ENCODE measurements around the gene MBD2. TPM values are rescaled to one million over a fixed set of nuclear protein-coding genes. Genes with fewer than 3 reads are reported as not detected.

The MBD2 gene
- total RNA-seq, 4 donors from 2014 or later: 54.2 to 63.5 (median 59.5) TPM

- WGBS, 2 donors: 87 to 96% methylated on average over 4 of the region's 4 CpGs
- H3K4me3 ChIP-seq (ENCODE audit: low read depth, poor library complexity, severe bottlenecking): no peak overlapping the region
- no peak for TF ChIP-seq POLR2A (IDR thresholded peaks at IDR 0.05)
- TF ChIP-seq CTCF (IDR thresholded peaks at IDR 0.05): no peak
- no peak for DNase-seq (ENCODE audit: low spot score in 2 of 2)
- intact Hi-C loops (cut with DNase I; ENCODE audit: low total_unique reads): no loop called here
These were observed 54.8 kb downstream of the MBD2 start for GRCh38 chr18:54169431-54170403.

GRCh38 chr18:54165450-54165849, 59.0 kb downstream of the MBD2 start:
- no peak for TF ChIP-seq POLR2A (IDR thresholded peaks at IDR 0.05)
- no peak for TF ChIP-seq CTCF (IDR thresholded peaks at IDR 0.05)
- 95 to 96% methylated on average over 1 of the region's 1 CpG for whole genome bisulfite sequencing, 2 donors
- DNase-seq (ENCODE audit: low spot score in 2 of 2): no peak
- H3K4me3 ChIP-seq (ENCODE audit: low read depth, poor library complexity, severe bottlenecking): no peak overlapping the region
- intact Hi-C loops (cut with DNase I; ENCODE audit: low total_unique reads): no loop called here

GRCh38 chr18:54163453-54163852, 61.0 kb downstream of the MBD2 start:
- intact Hi-C loops (cut with DNase I; ENCODE audit: low total_unique reads): no loop called here
- 85 to 88% methylated on average over 1 of the region's 1 CpG for WGBS, 2 donors
- no peak overlapping the region for H3K4me3 ChIP-seq (ENCODE audit: low read depth, poor library complexity, severe bottlenecking)
- TF ChIP-seq POLR2A (IDR thresholded peaks at IDR 0.05): no peak
- no peak for TF ChIP-seq CTCF (IDR thresholded peaks at IDR 0.05)
- no peak for DNase-seq (ENCODE audit: low spot score in 2 of 2)

- intact Hi-C loops (cut with DNase I; ENCODE audit: low total_unique reads): no loop called here
- 72 to 94% methylated on average over 2 of the region's 2 CpGs for WGBS, 2 donors
- TF ChIP-seq CTCF (IDR thresholded peaks at IDR 0.05): no peak
- no peak for TF ChIP-seq POLR2A (IDR thresholded peaks at IDR 0.05)
- no peak for DNase-seq (ENCODE audit: low spot score in 2 of 2)
- H3K4me3 ChIP-seq (ENCODE audit: low read depth, poor library complexity, severe bottlenecking): no peak overlapping the region
These were observed 62.0 kb downstream of the MBD2 start for GRCh38 chr18:54162431-54162830.

- no peak overlapping the region for H3K4me3 ChIP-seq (ENCODE audit: low read depth, poor library complexity, severe bottlenecking)
- TF ChIP-seq POLR2A (IDR thresholded peaks at IDR 0.05) (no peak), CTCF (IDR thresholded peaks at IDR 0.05) (no peak)
- DNase-seq (ENCODE audit: low spot score in 2 of 2): no peak
- intact Hi-C loops (cut with DNase I; ENCODE audit: low total_unique reads): no loop called here
These were observed 63.2 kb downstream of the MBD2 start for GRCh38 chr18:54161267-54161666.
